Suprapubic skin (tissue), 4 donors: ENCODE results near the gene MAG.

ENCODE experiments used
- EP300 ChIP-seq: sonication (generic); formaldehyde crosslinking; IDR thresholded peaks from one replicate; pipeline ENCODE4 v1.6.1; 2017; ENCODE audit warnings: antibody characterized with exemption
- POLR2A ChIP-seq, 2 donors: fragments of 450-650 bp; IDR thresholded peaks; one replicate each; pipeline ENCODE4 v1.6.1; 2017; ENCODE audit warnings: antibody characterized with exemption in 2 of 2, mild to moderate bottlenecking in 2 of 2, moderate library complexity in 2 of 2
- POLR2AphosphoS5 ChIP-seq, 3 donors: sonication (generic); formaldehyde crosslinking; IDR thresholded peaks; one replicate each; pipeline ENCODE4 v1.6.1; 2017; ENCODE audit warnings: antibody characterized with exemption in 3 of 3
- TF ChIP-seq, protein P1 (sequence below), 2 donors: fragments of 200-600 bp in 1 of 2; fragments of 450-650 bp in 1 of 2; sonication (generic) in 1 of 2; IDR thresholded peaks; one replicate each; pipeline ENCODE4 v1.5.1; 2016 to 2019; ENCODE audit warnings: antibody characterized with exemption in 2 of 2, mild to moderate bottlenecking in 1 of 2, moderate library complexity in 1 of 2

GRCh38 chr19:35337984-35338296 lies 46.0 kb downstream of the MAG start:
- no peak for TF ChIP-seq POLR2A (IDR thresholded peaks at IDR 0.05)
- TF ChIP-seq POLR2AphosphoS5 (IDR thresholded peaks at IDR 0.05) = no peak
- TF ChIP-seq, protein P1, sequence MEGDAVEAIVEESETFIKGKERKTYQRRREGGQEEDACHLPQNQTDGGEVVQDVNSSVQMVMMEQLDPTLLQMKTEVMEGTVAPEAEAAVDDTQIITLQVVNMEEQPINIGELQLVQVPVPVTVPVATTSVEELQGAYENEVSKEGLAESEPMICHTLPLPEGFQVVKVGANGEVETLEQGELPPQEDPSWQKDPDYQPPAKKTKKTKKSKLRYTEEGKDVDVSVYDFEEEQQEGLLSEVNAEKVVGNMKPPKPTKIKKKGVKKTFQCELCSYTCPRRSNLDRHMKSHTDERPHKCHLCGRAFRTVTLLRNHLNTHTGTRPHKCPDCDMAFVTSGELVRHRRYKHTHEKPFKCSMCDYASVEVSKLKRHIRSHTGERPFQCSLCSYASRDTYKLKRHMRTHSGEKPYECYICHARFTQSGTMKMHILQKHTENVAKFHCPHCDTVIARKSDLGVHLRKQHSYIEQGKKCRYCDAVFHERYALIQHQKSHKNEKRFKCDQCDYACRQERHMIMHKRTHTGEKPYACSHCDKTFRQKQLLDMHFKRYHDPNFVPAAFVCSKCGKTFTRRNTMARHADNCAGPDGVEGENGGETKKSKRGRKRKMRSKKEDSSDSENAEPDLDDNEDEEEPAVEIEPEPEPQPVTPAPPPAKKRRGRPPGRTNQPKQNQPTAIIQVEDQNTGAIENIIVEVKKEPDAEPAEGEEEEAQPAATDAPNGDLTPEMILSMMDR (IDR thresholded peaks at IDR 0.05) = no peak
- TF ChIP-seq EP300 = no peak
